Lower leg skin (tissue), 3 donors: ENCODE results near the gene MYOZ1.
"Not testable (repeated sequence)": the region's sequence is repeated elsewhere in the genome, so short reads cannot be mapped to it uniquely, and the experiment has no call there.

Experiments used
- POLR2A ChIP-seq, 2 donors: fragments of 450-650 bp; IDR thresholded peaks; one replicate each; pipeline ENCODE4 v1.6.1; 2016 to 2017; ENCODE audit warnings: antibody characterized with exemption in 2 of 2, mild to moderate bottlenecking in 1 of 2, moderate library complexity in 1 of 2
- TF ChIP-seq, protein P1 (sequence below), 3 donors: fragments of 450-650 bp; IDR thresholded peaks; one replicate each; pipeline ENCODE4 v1.5.1; 2016; ENCODE audit warnings: antibody characterized with exemption in 3 of 3, mild to moderate bottlenecking in 3 of 3, moderate library complexity in 2 of 3

DNA sequence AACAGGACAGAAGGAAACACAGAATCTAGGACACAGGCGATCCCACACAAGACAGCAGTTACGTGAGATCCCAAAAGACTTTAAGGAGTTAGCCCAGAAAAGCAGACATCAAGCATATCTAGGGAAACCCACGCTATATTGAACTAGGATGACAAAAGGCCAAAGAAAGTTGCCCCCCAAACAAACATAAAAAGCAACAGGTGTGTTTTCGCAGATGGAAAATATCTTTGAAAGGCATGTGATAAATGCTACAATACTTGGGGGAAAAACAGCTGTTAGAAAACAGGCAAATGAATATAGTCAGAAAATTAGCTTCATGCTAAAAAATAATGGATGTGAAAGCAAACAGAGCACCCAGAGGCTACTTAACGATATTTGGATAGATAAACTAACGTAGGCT, 49.5 kb upstream of the MYOZ1 start:
- TF ChIP-seq, protein P1, sequence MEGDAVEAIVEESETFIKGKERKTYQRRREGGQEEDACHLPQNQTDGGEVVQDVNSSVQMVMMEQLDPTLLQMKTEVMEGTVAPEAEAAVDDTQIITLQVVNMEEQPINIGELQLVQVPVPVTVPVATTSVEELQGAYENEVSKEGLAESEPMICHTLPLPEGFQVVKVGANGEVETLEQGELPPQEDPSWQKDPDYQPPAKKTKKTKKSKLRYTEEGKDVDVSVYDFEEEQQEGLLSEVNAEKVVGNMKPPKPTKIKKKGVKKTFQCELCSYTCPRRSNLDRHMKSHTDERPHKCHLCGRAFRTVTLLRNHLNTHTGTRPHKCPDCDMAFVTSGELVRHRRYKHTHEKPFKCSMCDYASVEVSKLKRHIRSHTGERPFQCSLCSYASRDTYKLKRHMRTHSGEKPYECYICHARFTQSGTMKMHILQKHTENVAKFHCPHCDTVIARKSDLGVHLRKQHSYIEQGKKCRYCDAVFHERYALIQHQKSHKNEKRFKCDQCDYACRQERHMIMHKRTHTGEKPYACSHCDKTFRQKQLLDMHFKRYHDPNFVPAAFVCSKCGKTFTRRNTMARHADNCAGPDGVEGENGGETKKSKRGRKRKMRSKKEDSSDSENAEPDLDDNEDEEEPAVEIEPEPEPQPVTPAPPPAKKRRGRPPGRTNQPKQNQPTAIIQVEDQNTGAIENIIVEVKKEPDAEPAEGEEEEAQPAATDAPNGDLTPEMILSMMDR (IDR thresholded peaks at IDR 0.05) = not testable (repeated sequence)
- not testable (repeated sequence) for TF ChIP-seq POLR2A (IDR thresholded peaks at IDR 0.05)
